ENCODE results near the gene POLE3.

POLE3 gene

GRCh38 chr9:113363336-113363735 lies 47.1 kb downstream of the POLE3 start:
- no peaks in the 10 kb centered on the region for H3K36me3 ChIP-seq (ENCODE audit: control insufficient read depth, insufficient read depth, low read length)
- DNase-seq (ENCODE audit: extremely low read depth, insufficient read length) = no peak
- no peak overlapping the region for H3K4me3 ChIP-seq (replicated peaks; ENCODE audit: low read depth, low read length)
- no peaks in the 10 kb centered on the region; the same call in 1 of the 2 replicates for H3K27me3 ChIP-seq (replicated peaks; ENCODE audit: control insufficient read depth, insufficient read depth, low read length)
- TF ChIP-seq CTCF (IDR thresholded peaks at IDR 0.05; ENCODE audit: insufficient read depth, low read length, poor library complexity, severe bottlenecking) = no peak

- no peak for DNase-seq (ENCODE audit: extremely low read depth, insufficient read length)
- H3K27me3 ChIP-seq (replicated peaks; ENCODE audit: control insufficient read depth, insufficient read depth, low read length) = no peaks in the 10 kb centered on the region; the same call in 1 of the 2 replicates
- no peak overlapping the region for H3K4me3 ChIP-seq (replicated peaks; ENCODE audit: low read depth, low read length)
- no peaks in the 10 kb centered on the region for H3K36me3 ChIP-seq (ENCODE audit: control insufficient read depth, insufficient read depth, low read length)
- TF ChIP-seq CTCF (IDR thresholded peaks at IDR 0.05; ENCODE audit: insufficient read depth, low read length, poor library complexity, severe bottlenecking) = no peak
Measured at GRCh38 chr9:113361304-113362018, 49.0 kb downstream of the POLE3 start.

- no peak for TF ChIP-seq CTCF (IDR thresholded peaks at IDR 0.05; ENCODE audit: insufficient read depth, low read length, poor library complexity, severe bottlenecking)
- H3K4me3 ChIP-seq (replicated peaks; ENCODE audit: low read depth, low read length) = no peak overlapping the region
- no peak for DNase-seq (ENCODE audit: extremely low read depth, insufficient read length)
- H3K36me3 ChIP-seq (ENCODE audit: control insufficient read depth, insufficient read depth, low read length) = no peaks in the 10 kb centered on the region
- no peaks in the 10 kb centered on the region; the same call in 1 of the 2 replicates for H3K27me3 ChIP-seq (replicated peaks; ENCODE audit: control insufficient read depth, insufficient read depth, low read length)
Measured at GRCh38 chr9:113360242-113360842, 50.1 kb downstream of the POLE3 start.

- no peak for TF ChIP-seq CTCF (IDR thresholded peaks at IDR 0.05; ENCODE audit: insufficient read depth, low read length, poor library complexity, severe bottlenecking)
- no peaks in the 10 kb centered on the region; the same call in 1 of the 2 replicates for H3K27me3 ChIP-seq (replicated peaks; ENCODE audit: control insufficient read depth, insufficient read depth, low read length)
- no peaks in the 10 kb centered on the region for H3K36me3 ChIP-seq (ENCODE audit: control insufficient read depth, insufficient read depth, low read length)
- no peak overlapping the region for H3K4me3 ChIP-seq (replicated peaks; ENCODE audit: low read depth, low read length)
- DNase-seq (ENCODE audit: extremely low read depth, insufficient read length) = no peak
Measured at GRCh38 chr9:113359385-113359784, 51.1 kb downstream of the POLE3 start.

Measured in GM06990 (cell line).